K562 treated with DMSO at 1 percent for 48 hours (cell line): ENCODE data around the gene LONRF2. TPM values are rescaled to one million over a fixed set of nuclear protein-coding genes. Genes with fewer than 3 reads are reported as not detected.

Source experiments
- total RNA-seq: library from RNA; unstranded; fragments of 300-600 nt; gene quantifications from 2 replicates; pipeline ENCODE4 v1.2.3, GENCODE V29; 2022; ENCODE audit warnings: low replicate concordance; ENCODE audit errors: extremely low read depth

The LONRF2 gene
- total RNA-seq, result not detected in 2 replicates

DNA sequence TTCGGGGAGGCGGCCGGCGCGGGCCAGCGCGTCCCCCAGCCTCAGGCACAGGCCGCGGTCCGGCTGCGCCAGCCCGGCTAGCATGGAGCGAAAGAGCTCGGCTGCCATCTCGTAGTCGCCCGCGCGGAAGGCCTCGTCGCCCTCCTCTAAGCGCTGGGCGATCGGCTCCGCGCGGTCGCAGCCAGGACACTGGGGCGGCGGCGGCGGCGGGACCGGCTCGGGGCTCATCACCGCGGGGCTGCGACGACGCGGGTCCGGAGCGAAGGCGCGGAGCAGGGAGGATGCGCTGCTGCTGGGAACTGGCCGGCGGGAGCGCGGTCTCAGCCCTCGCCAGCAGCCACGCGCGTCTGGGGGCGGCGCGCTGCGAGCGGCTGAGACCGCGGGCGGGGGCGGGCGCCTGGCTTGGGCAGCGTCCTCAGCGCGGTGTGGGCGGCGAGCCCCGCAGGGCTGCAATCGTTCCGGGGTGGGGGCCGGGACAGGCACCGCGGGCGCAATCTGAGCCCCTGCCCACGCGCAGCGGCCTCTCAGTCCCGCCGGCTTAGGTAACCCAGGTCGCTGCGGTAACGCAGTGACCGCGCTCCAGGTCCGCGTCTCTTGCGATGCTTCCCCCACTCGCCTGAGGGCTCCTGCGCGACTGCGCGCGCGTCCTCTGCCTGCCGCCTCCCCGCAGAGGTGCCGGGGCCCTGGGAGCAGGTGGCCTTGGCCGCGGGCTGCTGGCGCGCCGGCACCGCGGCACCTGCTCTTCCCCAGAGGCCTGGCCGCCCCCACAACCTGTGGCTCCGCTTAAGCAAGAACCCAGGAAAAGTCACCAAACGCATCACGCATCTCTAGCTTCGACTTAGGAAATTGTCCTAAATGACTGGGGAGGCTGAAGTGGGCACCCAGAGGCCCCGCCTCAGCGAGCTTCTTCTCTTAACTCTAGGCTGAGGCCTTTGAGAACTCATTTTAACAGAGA, at the start of gene LONRF2:
LONRF2 (minus strand) TSS at position 636 of the 955 bp plus-strand sequence; CDS start at position 228, 408 bp downstream.

Other genes starting within 250 kb of the LONRF2 start
- not detected in 2 replicates for gene AFF3, start 179.9 kb downstream of the LONRF2 start, total RNA-seq
- not detected in 2 replicates for gene CHST10, start 95.2 kb upstream of the LONRF2 start, total RNA-seq
- not detected in 2 replicates for gene NMS, start 148.0 kb upstream of the LONRF2 start, total RNA-seq
- gene PDCL3, start 240.5 kb upstream of the LONRF2 start, total RNA-seq, result not detected in 2 replicates